Mucosa of gallbladder (tissue), 1 donor: ENCODE data around the gene CHST11. TPM values are rescaled to one million over a fixed set of nuclear protein-coding genes. Genes with fewer than 3 reads are reported as not detected.

Experiments
- DNase-seq: peaks from one replicate; pipeline ENCODE4 v3.0.0-alpha.2; 2020; ENCODE audit warnings: low spot score
- total RNA-seq: library from RNA; stranded (reverse); gene quantifications from one replicate; pipeline ENCODE4 v1.2.1, GENCODE V29; 2021
- donor health status: DM: no; HTN: no; CAD: no.

CHST11 gene
- total RNA-seq, 1 donor from 2014 or later: 16.7 TPM

- DNase-seq: no peak
Measured at GRCh38 chr12:104433061-104433460, 23.7 kb upstream of the CHST11 start.

DNA sequence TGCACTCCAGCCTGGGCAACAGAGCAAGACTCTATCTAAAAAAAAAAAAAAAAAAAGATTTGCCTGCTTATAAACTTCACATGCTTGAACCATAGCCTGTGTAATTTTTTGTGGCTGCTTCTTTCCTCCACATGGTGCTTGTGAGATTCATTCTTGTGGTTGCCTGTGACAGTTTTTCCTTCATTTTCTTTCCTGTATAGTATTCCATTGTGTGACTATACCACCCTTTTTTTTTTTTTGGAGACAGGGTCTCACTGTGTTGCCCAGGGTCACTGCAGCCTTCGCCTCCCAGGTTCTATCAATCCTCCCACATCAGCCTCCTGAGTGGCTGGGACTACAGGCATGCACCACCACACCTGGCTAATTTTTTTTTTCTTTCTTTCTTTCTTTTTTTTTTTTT lies 22.6 kb upstream of the CHST11 start:
- no peak for DNase-seq

DNA sequence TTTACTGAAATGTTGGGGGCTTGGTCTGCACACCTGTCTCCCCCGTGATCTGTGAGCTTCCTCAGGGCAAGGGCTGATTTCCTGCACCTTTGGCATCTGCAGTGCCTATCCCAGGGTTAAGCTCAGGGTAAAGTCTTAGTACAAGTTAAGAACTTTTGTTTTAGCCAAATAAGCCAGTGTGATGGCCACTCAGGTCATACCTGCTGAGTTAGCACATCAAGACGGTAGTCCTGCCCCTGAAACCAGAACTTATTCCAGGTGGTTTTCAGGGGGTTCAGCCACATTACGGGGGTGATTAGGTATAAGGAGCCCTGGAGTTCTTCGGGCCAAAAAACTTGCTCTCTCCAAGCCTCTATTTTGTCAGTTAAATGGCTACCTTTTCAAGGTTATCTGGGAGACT lies 21.6 kb upstream of the CHST11 start:
- DNase-seq: no peak

- DNase-seq: no peak
Measured at GRCh38 chr12:104435765-104436164, 21.0 kb upstream of the CHST11 start.

GRCh38 chr12:104436790-104437189 lies 20.0 kb upstream of the CHST11 start:
- no peak for DNase-seq

- no peak for DNase-seq
Measured at GRCh38 chr12:104438134-104438533, 18.6 kb upstream of the CHST11 start.

DNA sequence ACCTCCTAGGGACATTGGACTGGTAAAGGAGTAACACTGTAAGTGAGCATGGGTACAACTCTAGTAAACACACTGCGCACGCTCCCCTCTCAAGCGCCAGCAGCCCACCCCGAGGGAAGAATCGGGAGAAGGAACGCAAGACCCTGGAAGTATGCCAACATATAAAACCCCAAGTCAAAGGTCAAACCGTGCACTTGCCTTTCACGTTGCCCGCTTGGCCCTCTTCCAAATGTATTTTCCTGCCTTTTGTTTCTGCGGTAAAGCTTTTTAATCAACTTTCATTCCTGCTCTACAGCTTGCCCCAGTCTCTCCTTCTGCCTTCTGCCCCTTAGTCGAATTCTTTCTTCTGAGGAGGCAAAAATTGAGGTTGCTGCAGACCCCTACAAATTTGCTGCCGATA lies 17.6 kb upstream of the CHST11 start:
- DNase-seq: no peak

DNA sequence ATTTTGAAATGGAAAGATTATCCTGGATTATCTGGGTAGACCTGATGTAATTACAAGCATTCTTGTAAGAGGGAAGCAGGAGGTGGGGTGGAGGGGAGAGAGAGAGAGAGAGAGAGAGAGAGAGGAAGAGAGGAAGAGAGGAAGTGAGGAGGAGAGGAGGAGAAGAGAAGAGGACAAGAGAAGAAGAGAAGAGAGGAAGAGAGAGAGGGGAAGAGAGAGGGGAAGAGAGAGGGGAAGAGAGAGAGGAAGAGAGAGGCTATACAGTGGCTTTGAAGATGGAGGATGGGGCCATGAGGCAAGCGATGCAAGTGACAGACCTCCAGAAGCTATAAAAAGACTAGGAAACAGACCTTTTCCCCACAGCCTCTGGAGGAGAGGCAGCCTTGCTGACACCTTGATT lies 13.7 kb upstream of the CHST11 start:
- DNase-seq: no peak

GRCh38 chr12:104446646-104447421 lies 9.9 kb upstream of the CHST11 start:
- no peak for DNase-seq

GRCh38 chr12:104448031-104448430 lies 8.7 kb upstream of the CHST11 start:
- no peak for DNase-seq

DNA sequence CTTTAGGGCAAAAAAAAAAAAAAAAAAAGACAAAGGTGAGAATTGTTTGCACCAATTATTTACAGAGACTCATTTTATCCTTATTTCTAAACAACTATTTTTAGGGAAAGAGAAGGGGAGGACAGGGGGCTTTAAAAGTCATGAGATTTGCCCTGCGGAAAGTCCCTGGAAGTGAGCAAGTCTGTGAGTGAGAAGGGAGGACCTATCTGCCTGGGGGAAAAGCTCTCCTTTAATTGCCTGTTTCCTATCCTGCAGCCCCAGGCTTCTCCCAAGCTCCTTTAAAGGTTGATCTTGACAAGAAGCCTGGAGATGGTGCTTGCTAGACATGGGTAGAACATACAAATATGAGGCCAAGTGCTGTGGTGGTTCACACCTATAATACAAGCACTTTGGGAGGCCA lies 8.3 kb upstream of the CHST11 start:
- DNase-seq: no peak

DNA sequence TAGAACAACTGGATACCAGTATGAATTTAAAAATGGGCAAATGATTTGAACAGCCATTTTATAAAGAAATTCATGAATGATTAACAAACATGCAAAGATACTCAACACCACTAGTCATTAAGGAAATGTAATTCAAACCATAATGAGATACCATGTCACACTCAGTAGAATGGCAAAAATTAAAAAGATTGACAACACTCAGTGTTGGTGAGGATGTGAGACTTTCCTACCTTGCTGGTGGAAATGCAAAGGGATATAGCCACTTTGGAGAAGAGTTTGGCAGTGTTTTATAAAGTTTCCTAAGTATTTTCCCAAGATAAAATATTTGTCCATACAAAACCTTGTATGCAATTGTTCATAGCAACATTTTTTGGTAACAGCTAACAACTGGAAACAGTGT lies 6.0 kb upstream of the CHST11 start:
- DNase-seq: no peak

DNA sequence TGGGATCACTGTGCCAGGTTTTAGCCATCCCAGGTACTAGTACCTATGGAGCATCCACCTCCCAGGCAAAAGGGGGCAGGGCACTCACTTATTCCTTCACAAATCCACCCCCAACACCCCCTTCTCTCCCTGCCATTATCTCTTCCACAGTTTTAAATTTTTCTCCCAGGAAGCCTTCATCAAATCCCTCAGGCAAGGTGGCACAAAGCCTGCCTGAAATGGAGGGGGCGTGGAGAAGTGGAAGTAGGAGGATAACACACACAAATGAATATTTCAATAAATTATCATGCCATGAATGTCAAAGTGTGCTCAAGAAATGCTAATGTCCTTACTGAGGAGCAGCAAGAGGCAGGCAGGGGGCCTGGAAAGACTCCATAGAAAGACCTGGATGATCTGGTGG lies 4.7 kb upstream of the CHST11 start:
- no peak for DNase-seq

- DNase-seq: no peak
Measured at GRCh38 chr12:104453133-104453532, 3.6 kb upstream of the CHST11 start.

GRCh38 chr12:104454997-104455396 lies 1.8 kb upstream of the CHST11 start:
- DNase-seq: no peak

DNA sequence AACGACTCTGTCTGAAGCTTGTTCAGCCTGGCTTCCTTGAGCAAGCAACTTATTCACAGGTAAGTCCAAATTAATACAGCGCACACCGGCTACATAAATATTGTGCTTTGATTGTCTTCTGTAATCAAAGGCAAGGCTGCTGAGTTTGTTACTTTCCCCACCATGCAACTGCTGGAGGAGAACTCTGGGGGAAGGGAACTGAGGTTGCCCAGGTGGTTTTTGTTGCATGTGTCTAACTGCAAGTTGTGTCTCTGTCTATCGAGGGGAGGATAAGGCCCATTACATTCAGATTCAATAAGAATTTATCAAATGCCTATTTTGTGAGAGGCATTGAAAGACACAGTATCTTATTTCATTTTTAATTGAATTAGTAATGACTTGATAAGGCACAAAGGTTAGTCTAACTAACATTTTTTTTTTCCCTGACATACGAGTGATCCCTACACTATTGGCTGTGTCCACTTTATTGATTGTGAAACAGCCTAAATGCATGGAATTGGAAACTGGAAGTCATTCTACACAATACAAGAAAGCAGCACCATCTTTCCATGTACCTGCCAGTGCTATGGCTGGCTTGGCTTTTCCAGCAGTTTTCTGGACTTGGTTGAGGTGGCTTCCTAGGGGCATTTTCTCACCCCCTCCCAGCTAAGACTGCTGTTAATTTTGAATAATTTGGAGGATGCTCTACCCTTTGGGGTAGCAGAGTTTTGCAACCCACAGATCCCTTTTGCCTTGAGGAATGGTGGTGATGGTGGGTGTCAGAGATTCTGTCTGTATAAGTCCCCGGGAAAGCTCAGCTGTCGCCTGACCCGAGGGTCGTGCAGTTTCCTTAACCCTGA lies 951 bp upstream of the CHST11 start:
- no peak for DNase-seq

DNA sequence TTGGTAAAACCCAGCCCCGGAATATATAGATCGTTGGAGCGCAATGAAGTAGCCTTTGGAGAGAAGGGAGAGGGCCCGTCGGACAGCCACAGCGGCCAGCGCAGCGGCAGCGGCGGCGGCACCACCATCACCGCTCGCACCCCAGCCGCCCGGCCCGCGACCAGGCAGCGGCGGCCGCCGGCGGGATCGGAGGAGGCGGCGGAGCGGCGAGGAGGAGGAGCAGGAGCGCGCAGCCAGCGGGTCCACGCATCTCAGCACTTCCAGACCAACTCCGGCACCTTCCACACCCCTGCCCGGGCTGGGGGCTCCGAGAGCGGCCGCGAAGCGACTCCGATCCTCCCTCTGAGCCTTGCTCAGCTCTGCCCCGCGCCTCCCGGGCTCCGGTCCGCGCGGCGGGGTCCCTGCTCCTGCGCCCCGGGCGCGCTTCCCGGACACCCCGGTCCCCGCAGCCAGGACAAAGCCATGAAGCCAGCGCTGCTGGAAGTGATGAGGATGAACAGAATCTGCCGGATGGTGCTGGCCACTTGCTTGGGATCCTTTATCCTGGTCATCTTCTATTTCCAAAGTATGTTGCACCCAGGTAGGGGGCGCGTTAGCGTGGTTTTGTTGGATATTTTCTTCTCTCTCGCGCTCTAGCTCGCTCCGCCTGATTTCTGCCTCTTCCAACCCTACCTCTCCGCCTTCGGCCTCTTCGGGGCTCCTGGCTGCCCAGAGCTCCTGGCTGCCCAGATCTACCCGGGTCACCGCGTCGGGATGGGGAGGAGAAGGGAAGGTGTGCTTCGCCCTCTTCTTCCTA lies 400 bp downstream of the CHST11 start:
- peak; percentile 74 for DNase-seq

- peak; percentile 15 for DNase-seq
Measured at GRCh38 chr12:104457746-104458693, 1.3 kb downstream of the CHST11 start.

GRCh38 chr12:104458694-104459367 lies 2.1 kb downstream of the CHST11 start:
- no peak for DNase-seq

DNA sequence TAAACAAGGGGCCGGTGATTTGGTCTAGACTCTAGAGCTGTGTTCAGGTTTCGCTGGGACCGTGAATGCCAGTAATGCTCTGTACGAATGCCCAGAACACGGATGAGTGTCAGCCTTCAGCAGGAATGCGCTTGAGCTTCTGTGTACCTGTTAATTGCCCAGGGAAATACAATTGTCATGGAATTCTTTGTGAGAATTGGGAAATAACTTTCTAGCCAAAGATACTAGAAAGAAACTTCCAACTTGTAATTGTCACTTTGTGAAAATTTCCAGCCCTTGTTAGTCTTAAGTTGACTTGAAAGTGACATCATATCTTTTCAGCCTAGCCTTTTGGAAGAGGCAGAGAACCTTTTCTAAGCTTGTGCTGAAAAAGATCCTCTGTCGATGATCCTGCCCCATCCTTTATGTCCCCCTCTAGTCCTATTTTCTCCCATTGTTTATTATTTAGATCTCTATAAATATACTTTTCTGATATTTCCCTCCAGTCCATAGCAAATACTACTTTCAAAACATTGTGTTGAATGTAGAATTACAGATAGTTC lies 2.7 kb downstream of the CHST11 start:
- DNase-seq: no peak
